H1 (cell line): Measurements from ENCODE around the gene MTG1.

ENCODE experiments used
- CBX5 ChIP-seq: fragments of 300-800, 300-1000 bp; sonication (generic); IDR thresholded peaks from 2 replicates; pipeline ENCODE4 v1.7.1; 2016; ENCODE audit warnings: antibody characterized with exemption, low read length, low read depth
- CTBP2 ChIP-seq: IDR thresholded peaks from 2 replicates; pipeline ENCODE4 v1.7.0; 2011; ENCODE audit warnings: borderline replicate concordance, mild to moderate bottlenecking, moderate library complexity, mixed read lengths, low read length; ENCODE audit not compliant: insufficient read depth, insufficient read length
- CTCF ChIP-seq, 3 experiments: IDR thresholded peaks; 1 replicate in 2 of 3; 2 replicates in 1 of 3; pipeline versions ENCODE4 v1.5.1 to v1.6.1; 2011; ENCODE audit warnings: low read length in 3 of 3, mild to moderate bottlenecking in 3 of 3, inconsistent platforms in 2 of 3, low read depth in 1 of 3, moderate library complexity in 1 of 3; ENCODE audit not compliant: insufficient read depth in 1 of 3; ENCODE audit errors: control extremely low read depth in 1 of 3
- KDM1A ChIP-seq: fragments of 200-600, 300-600 bp; sonication (generic); IDR thresholded peaks from 2 replicates; pipeline ENCODE4 v1.7.1; 2016; ENCODE audit warnings: mild to moderate bottlenecking, low read length, borderline replicate concordance
- MAX ChIP-seq: IDR thresholded peaks from 2 replicates; pipeline ENCODE4 v1.6.1; 2012; ENCODE audit warnings: inconsistent platforms
- POLR2AphosphoS5 ChIP-seq: IDR thresholded peaks from 2 replicates; pipeline ENCODE4 v1.6.1; 2011; ENCODE audit warnings: low read depth, low read length
- RAD21 ChIP-seq, 2 experiments: IDR thresholded peaks in 1 of 2; conservative IDR thresholded peaks in 1 of 2; 2 replicates each; pipeline ENCODE4 v1.6.1; 2011; ENCODE audit warnings: low read depth in 2 of 2, low read length in 2 of 2, improper control_type of control experiment in 1 of 2, inconsistent platforms in 1 of 2, mild to moderate bottlenecking in 1 of 2, moderate library complexity in 1 of 2
- SIN3A ChIP-seq, 2 experiments: IDR thresholded peaks in 1 of 2; conservative IDR thresholded peaks in 1 of 2; 2 replicates each; pipeline ENCODE4 v1.6.1; 2011 to 2012; ENCODE audit warnings: low read length in 2 of 2, improper control_type of control experiment in 1 of 2, low read depth in 1 of 2, mild to moderate bottlenecking in 1 of 2
- TAF1 ChIP-seq: IDR thresholded peaks from 2 replicates; pipeline ENCODE4 v1.6.1; 2011; ENCODE audit warnings: mild to moderate bottlenecking, low read depth, low read length
- TF ChIP-seq, protein P1 (sequence below): IDR thresholded peaks from 2 replicates; pipeline ENCODE4 v1.6.1; 2011; ENCODE audit warnings: low read length, improper control_type of control experiment

GRCh38 chr10:133368153-133368552 is 25.8 kb upstream of the MTG1 start:
- TF ChIP-seq KDM1A, result no peak
- TF ChIP-seq SIN3A (conservative IDR thresholded peaks at IDR 0.05 in 1 of 2, IDR thresholded peaks at IDR 0.05 in 1 of 2; ENCODE audit: low read depth in 1 of 2, low read length in 2 of 2), result no peak
- no peak for TF ChIP-seq CTCF (IDR thresholded peaks at IDR 0.05; ENCODE audit: control extremely low read depth in 1 of 3, insufficient read depth in 1 of 3, low read depth in 1 of 3, low read length in 3 of 3)
- TF ChIP-seq, protein P1, sequence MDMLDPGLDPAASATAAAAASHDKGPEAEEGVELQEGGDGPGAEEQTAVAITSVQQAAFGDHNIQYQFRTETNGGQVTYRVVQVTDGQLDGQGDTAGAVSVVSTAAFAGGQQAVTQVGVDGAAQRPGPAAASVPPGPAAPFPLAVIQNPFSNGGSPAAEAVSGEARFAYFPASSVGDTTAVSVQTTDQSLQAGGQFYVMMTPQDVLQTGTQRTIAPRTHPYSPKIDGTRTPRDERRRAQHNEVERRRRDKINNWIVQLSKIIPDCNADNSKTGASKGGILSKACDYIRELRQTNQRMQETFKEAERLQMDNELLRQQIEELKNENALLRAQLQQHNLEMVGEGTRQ, result no peak
- TF ChIP-seq RAD21 (IDR thresholded peaks at IDR 0.05 in 1 of 2, conservative IDR thresholded peaks at IDR 0.05 in 1 of 2; ENCODE audit: low read depth in 2 of 2, low read length in 2 of 2), result no peak
- TF ChIP-seq POLR2AphosphoS5, result no peak
- TF ChIP-seq CBX5, result no peak
- TF ChIP-seq CTBP2, result no peak
- TF ChIP-seq MAX, result no peak
- TF ChIP-seq TAF1, result no peak
